Ovary (tissue), 3 donors: ENCODE data around the gene CTXN3.

Experiments
- CTCF ChIP-seq, 3 donors: fragments of 450-650 bp in 2 of 3; fragments of 200-600 bp in 1 of 3; IDR thresholded peaks; one replicate each; pipeline versions ENCODE4 v1.5.1 to v1.8.0; 2016 to 2022; ENCODE audit warnings: antibody characterized with exemption in 3 of 3, mild to moderate bottlenecking in 1 of 3
- POLR2A ChIP-seq: fragments of 450-650 bp; IDR thresholded peaks from one replicate; pipeline ENCODE4 v1.6.1; 2017; ENCODE audit warnings: antibody characterized with exemption, mild to moderate bottlenecking, moderate library complexity
- donor health status: DM: no; HTN: no; CAD: no.

DNA sequence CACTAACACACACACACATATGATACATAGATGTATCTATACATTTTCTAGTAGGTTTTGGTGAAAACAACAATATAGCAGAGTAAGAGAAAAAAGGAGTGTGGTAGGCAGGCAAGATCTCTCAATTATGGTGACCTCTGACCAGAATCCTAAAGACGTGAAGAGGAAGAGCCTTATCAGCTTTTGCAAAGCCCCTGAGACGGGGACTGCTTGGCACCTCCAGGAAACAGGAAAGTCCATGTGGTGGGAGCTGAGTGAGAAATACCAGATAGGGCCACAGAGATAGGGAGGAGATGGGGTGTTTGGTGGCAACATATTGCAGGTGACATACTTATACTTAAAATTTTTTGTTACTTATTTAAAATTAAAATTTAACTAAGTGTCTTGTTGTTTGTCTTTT, 39.9 kb upstream of the CTXN3 start:
- TF ChIP-seq POLR2A: no peak
- TF ChIP-seq CTCF (IDR thresholded peaks at IDR 0.05): no peak
